ENCODE measurements around the gene RFNG. TPM values are rescaled to one million over a fixed set of nuclear protein-coding genes. Genes with fewer than 3 reads are reported as not detected.

RFNG gene
- total and polyA plus RNA-seq, 2 of the 13 experiments (the other 11 are each of a cell fraction or from before 2014, with no cell fraction given), result 61.4 to 64.0 TPM

Other genes starting within 250 kb of the RFNG start
- gene GCGR, start 247.7 kb downstream of the RFNG start, total RNA-seq (2016; rRNA removed; fragmentation: Illumina TruSeq; extraction: Trizol), result 0.13 TPM in 1 of 2 replicates, not detected in the other
- gene GCGR, start 247.7 kb downstream of the RFNG start, polyA plus RNA-seq (2011; rRNA removed), result 0.04 and 0.27 TPM in 2 replicates
- gene MCRIP1, start 218.5 kb downstream of the RFNG start, total RNA-seq (2016; rRNA removed; fragmentation: Illumina TruSeq; extraction: Trizol), result 76.1 and 84.9 TPM in 2 replicates
- gene MCRIP1, start 218.5 kb downstream of the RFNG start, polyA plus RNA-seq (2011; rRNA removed), result 79.7 and 113 TPM in 2 replicates
- 0.69 and 1.00 TPM in 2 replicates for gene PPP1R27, start 216.8 kb downstream of the RFNG start, total RNA-seq (2016; rRNA removed; fragmentation: Illumina TruSeq; extraction: Trizol)
- gene PPP1R27, start 216.8 kb downstream of the RFNG start, polyA plus RNA-seq (2011; rRNA removed), result 0.17 and 0.33 TPM in 2 replicates
- gene P4HB, start 191.3 kb downstream of the RFNG start, total RNA-seq (2016; rRNA removed; fragmentation: Illumina TruSeq; extraction: Trizol), result 337 and 782 TPM in 2 replicates
- 181 and 185 TPM in 2 replicates for gene P4HB, start 191.3 kb downstream of the RFNG start, polyA plus RNA-seq (2011; rRNA removed)
- gene ARHGDIA, start 180.5 kb downstream of the RFNG start, total RNA-seq (2016; rRNA removed; fragmentation: Illumina TruSeq; extraction: Trizol), result 64.0 and 120 TPM in 2 replicates
- gene ARHGDIA, start 180.5 kb downstream of the RFNG start, polyA plus RNA-seq (2011; rRNA removed), result 40.0 and 52.1 TPM in 2 replicates
- 264 and 269 TPM in 2 replicates for gene ALYREF, start 160.2 kb downstream of the RFNG start, total RNA-seq (2016; rRNA removed; fragmentation: Illumina TruSeq; extraction: Trizol)
- gene ALYREF, start 160.2 kb downstream of the RFNG start, polyA plus RNA-seq (2011; rRNA removed), result 58.4 and 59.8 TPM in 2 replicates
- gene ANAPC11, start 160.1 kb downstream of the RFNG start, total RNA-seq (2016; rRNA removed; fragmentation: Illumina TruSeq; extraction: Trizol), result 114 and 127 TPM in 2 replicates
- gene ANAPC11, start 160.1 kb downstream of the RFNG start, polyA plus RNA-seq (2011; rRNA removed), result 235 and 250 TPM in 2 replicates
- 0.56 and 0.93 TPM in 2 replicates for gene NPB, start 149.6 kb downstream of the RFNG start, total RNA-seq (2016; rRNA removed; fragmentation: Illumina TruSeq; extraction: Trizol)
- 0.11 and 0.22 TPM in 2 replicates for gene NPB, start 149.6 kb downstream of the RFNG start, polyA plus RNA-seq (2011; rRNA removed)
- gene PCYT2, start 140.4 kb downstream of the RFNG start, total RNA-seq (2016; rRNA removed; fragmentation: Illumina TruSeq; extraction: Trizol), result 240 and 297 TPM in 2 replicates
- gene PCYT2, start 140.4 kb downstream of the RFNG start, polyA plus RNA-seq (2011; rRNA removed), result 147 and 222 TPM in 2 replicates
- 14.5 and 24.8 TPM in 2 replicates for gene SIRT7, start 133.6 kb downstream of the RFNG start, total RNA-seq (2016; rRNA removed; fragmentation: Illumina TruSeq; extraction: Trizol)
- gene SIRT7, start 133.6 kb downstream of the RFNG start, polyA plus RNA-seq (2011; rRNA removed), result 8.3 and 10.9 TPM in 2 replicates
- 12.4 and 14.5 TPM in 2 replicates for gene MAFG, start 124.1 kb downstream of the RFNG start, total RNA-seq (2016; rRNA removed; fragmentation: Illumina TruSeq; extraction: Trizol)
- gene MAFG, start 124.1 kb downstream of the RFNG start, polyA plus RNA-seq (2011; rRNA removed), result 20.0 TPM in 2 replicates
- gene PYCR1, start 114.5 kb downstream of the RFNG start, total RNA-seq (2016; rRNA removed; fragmentation: Illumina TruSeq; extraction: Trizol), result 323 and 338 TPM in 2 replicates
- gene PYCR1, start 114.5 kb downstream of the RFNG start, polyA plus RNA-seq (2011; rRNA removed), result 338 and 382 TPM in 2 replicates
- not detected in 2 replicates for gene MYADML2, start 104.6 kb downstream of the RFNG start, total RNA-seq (2016; rRNA removed; fragmentation: Illumina TruSeq; extraction: Trizol)
- not detected in 2 replicates for gene MYADML2, start 104.6 kb downstream of the RFNG start, polyA plus RNA-seq (2011; rRNA removed)
- gene NOTUM, start 90.6 kb downstream of the RFNG start, total RNA-seq (2016; rRNA removed; fragmentation: Illumina TruSeq; extraction: Trizol), result 67.7 and 160 TPM in 2 replicates
- 150 and 181 TPM in 2 replicates for gene NOTUM, start 90.6 kb downstream of the RFNG start, polyA plus RNA-seq (2011; rRNA removed)
- 221 and 314 TPM in 2 replicates for gene ASPSCR1, start 74.2 kb downstream of the RFNG start, total RNA-seq (2016; rRNA removed; fragmentation: Illumina TruSeq; extraction: Trizol)
- 257 and 274 TPM in 2 replicates for gene ASPSCR1, start 74.2 kb downstream of the RFNG start, polyA plus RNA-seq (2011; rRNA removed)
- 166 and 170 TPM in 2 replicates for gene CENPX, start 28.9 kb downstream of the RFNG start, total RNA-seq (2016; rRNA removed; fragmentation: Illumina TruSeq; extraction: Trizol)
- gene CENPX, start 28.9 kb downstream of the RFNG start, polyA plus RNA-seq (2011; rRNA removed), result 92.7 and 96.7 TPM in 2 replicates
- 21.4 and 48.1 TPM in 2 replicates for gene LRRC45, start 28.5 kb downstream of the RFNG start, total RNA-seq (2016; rRNA removed; fragmentation: Illumina TruSeq; extraction: Trizol)
- 11.6 and 14.1 TPM in 2 replicates for gene LRRC45, start 28.5 kb downstream of the RFNG start, polyA plus RNA-seq (2011; rRNA removed)
- gene RAC3, start 20.1 kb downstream of the RFNG start, total RNA-seq (2016; rRNA removed; fragmentation: Illumina TruSeq; extraction: Trizol), result 4.0 and 10.5 TPM in 2 replicates
- gene RAC3, start 20.1 kb downstream of the RFNG start, polyA plus RNA-seq (2011; rRNA removed), result 21.3 and 24.1 TPM in 2 replicates
- gene DCXR, start 14.1 kb downstream of the RFNG start, total RNA-seq (2016; rRNA removed; fragmentation: Illumina TruSeq; extraction: Trizol), result 286 and 311 TPM in 2 replicates
- gene DCXR, start 14.1 kb downstream of the RFNG start, polyA plus RNA-seq (2011; rRNA removed), result 287 and 290 TPM in 2 replicates
- 106 and 124 TPM in 2 replicates for gene GPS1, start 87 bp upstream of the RFNG start, total RNA-seq (2016; rRNA removed; fragmentation: Illumina TruSeq; extraction: Trizol)
- gene GPS1, start 87 bp upstream of the RFNG start, polyA plus RNA-seq (2011; rRNA removed), result 128 and 161 TPM in 2 replicates
- gene DUS1L, start 14.0 kb upstream of the RFNG start, total RNA-seq (2016; rRNA removed; fragmentation: Illumina TruSeq; extraction: Trizol), result 67.9 and 109 TPM in 2 replicates
- gene DUS1L, start 14.0 kb upstream of the RFNG start, polyA plus RNA-seq (2011; rRNA removed), result 81.0 and 108 TPM in 2 replicates
- 101 and 192 TPM in 2 replicates for gene FASN, start 46.4 kb upstream of the RFNG start, total RNA-seq (2016; rRNA removed; fragmentation: Illumina TruSeq; extraction: Trizol)
- gene FASN, start 46.4 kb upstream of the RFNG start, polyA plus RNA-seq (2011; rRNA removed), result 51.7 and 92.4 TPM in 2 replicates
- 54.8 and 59.9 TPM in 2 replicates for gene CCDC57, start 161.0 kb upstream of the RFNG start, total RNA-seq (2016; rRNA removed; fragmentation: Illumina TruSeq; extraction: Trizol)
- gene CCDC57, start 161.0 kb upstream of the RFNG start, polyA plus RNA-seq (2011; rRNA removed), result 59.3 and 69.8 TPM in 2 replicates
- gene SLC16A3, start 177.2 kb upstream of the RFNG start, total RNA-seq (2016; rRNA removed; fragmentation: Illumina TruSeq; extraction: Trizol), result 99.9 and 242 TPM in 2 replicates
- gene SLC16A3, start 177.2 kb upstream of the RFNG start, polyA plus RNA-seq (2011; rRNA removed), result 349 and 598 TPM in 2 replicates
- gene CSNK1D, start 221.9 kb upstream of the RFNG start, total RNA-seq (2016; rRNA removed; fragmentation: Illumina TruSeq; extraction: Trizol), result 28.4 and 31.5 TPM in 2 replicates
- 128 and 148 TPM in 2 replicates for gene CSNK1D, start 221.9 kb upstream of the RFNG start, polyA plus RNA-seq (2011; rRNA removed)